SIG-M5 (cell line): ENCODE data around the gene NR1H2.
"Not testable (repeated sequence)": the region's sequence is repeated elsewhere in the genome, so short reads cannot be mapped to it uniquely, and the experiment has no call there.

Experiments used
- DNase-seq: peaks from one replicate; lab custom pipeline; 2025; lab: John Stamatoyannopoulos, UW

NR1H2 gene

DNA sequence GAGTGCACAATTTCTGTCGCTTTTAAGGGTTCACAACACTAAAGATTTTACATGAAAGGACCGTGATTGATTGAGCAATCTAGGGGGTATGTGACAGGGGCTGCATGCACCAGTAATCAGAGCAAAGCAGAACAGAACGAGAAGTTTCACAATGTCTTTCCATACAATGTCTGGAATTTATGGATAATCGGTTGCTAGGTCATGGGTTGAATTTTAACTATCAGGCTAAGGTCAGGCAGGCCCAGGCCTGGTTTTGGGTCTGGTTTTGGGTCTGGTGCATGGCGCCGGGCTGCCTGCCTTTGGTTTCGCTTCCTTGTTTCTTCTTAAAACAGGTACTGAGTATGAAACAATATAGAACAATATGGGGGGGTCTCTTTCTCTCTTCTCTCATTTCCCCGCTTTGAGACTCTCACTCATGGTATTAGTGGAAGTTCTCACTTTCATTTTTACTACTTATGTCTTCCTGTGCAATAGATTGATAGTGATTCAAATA, 29.1 kb upstream of the NR1H2 start:
- DNase-seq = not testable (repeated sequence)

DNA sequence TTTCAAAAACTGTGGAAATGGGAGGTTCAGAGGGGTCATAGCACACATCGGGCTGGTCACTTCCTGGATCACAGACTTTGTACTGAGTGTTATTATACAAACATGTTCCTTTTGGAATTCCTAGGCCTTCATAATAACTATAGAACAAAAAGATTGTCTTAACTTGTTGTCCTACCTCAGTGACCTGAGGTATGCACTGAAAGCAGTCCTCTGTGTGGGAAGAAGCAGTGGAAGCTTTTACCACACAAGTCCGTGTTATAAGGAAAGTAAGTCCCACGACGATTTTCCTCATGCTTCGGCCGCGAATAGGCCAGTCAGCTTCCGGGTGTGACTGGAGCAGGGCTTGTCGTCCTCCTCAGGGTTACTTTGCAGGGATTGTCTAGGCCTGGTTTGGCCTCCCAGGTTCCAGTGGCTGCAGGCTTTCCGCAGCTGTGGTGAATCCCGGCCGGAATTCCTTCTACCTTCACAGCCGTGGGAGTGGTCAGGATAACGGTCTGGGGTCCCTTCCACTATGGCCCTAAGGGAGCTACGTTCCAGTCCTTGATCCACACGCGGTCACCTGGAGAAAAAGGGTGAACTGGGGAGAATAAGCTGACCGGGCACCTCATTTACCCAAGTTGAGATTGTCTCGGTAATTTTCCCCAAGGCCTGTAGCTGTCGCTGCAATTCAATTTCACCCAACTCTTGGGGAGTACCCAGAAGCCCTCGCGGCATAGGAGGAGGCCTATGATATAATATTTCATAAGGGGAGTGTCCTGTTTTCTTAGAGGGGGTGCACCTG, 26.8 kb upstream of the NR1H2 start:
- DNase-seq = no peak

DNA sequence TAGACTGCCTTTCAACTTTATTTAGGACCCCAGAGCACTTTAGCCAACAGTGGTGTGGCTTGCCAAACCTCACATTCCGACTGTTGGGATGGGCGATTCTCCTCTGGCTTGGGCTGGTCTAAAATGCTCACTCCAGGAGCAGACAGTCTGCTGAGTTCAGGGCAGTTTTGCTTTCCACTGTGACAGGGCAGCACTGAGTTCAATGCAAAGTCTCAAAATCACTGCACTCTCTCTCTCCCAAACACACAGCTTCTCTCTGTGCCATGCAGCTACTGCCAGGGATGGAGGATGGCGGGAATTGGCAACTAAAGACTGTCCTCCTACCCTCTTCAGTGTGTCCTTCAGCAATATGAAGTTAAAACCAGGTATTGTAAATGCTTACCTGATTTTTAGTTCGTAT, 24.0 kb upstream of the NR1H2 start:
- no peak for DNase-seq

DNA sequence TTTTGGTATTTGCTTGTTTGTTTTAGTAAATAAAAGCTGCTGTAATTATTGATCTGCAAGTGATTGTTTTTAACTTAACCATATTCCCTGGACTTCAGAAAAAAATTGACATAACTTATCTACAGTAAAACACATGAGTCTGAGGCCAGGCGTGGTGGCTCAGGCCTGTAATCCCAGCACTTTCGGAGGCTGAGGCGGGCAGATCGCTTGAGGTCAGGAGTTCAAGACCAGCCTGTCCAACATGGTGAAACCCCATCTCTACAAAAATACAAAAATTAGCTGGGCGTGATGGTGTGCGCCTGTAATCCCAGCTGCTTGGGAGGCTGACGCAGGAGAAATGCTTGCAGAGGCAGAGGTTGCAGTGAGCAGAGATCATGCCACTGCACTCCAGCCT, 22.8 kb upstream of the NR1H2 start:
- not testable (repeated sequence) for DNase-seq

DNA sequence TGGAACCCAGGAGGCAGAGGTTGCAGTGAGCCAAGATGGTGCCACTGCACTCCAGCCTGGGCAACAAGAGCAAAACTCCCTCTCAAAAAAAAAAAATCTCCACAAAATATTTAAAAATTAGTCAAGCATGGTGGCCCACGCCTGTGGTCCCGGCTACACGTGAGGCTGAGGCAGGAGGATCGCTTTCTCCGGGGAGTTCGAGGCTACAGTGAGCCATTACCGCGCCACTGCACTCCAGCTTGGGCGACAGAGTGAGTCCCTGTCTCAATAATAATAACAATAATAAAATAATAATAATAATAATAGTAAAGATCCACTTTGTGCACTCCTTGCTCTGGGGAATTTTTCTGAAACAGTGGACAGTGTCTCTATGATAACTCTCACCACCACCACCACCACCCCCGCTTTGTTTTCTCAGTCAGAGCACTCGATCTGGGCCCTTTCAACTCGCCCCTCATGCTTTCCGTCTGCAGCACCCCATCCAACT, 19.5 kb upstream of the NR1H2 start:
- no peak for DNase-seq

DNA sequence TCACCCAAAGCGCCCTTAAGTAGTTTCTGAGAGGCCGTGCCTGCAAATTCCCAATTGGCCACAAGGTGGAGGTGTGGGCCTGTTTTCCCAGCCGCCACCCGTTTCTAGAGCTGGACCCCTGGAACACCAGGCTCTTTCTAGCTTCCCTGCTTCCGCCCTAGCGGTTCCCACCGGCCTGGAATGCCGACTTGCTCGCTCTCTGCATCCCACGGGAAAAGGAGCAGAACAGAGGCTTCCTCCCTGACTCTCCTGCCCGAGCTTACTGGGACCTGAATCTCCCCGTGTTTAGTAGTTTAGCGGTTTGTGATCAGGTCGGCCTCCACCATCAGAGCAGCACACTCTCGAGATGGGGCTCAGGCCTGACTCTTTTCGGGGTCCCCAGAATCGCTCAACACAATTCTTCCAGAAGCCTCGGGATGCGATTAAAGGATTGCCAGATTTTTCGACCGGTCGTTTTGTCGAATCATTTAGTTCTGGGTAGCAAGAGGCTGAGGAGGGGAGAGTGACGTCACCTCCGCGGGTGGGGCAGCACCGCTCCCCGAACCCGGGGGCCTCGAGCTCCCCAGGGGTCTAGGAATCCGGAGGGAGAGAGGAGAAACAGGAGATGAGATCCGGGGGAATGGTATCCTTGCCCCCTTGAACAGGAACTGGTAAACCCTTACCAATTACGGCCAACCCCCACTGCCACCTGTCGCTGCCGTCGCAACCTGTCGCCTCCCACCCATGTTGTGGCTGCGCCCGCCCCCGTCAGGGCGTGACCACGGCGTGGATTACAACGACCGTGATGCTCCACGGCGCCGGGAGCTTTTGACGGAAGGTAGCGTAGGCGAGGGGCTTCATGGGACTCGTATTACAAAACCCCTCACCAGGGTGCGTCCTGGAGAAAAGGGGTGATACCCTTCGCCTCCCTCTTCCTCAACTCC, 18.8 kb upstream of the NR1H2 start:
- DNase-seq = no peak

DNA sequence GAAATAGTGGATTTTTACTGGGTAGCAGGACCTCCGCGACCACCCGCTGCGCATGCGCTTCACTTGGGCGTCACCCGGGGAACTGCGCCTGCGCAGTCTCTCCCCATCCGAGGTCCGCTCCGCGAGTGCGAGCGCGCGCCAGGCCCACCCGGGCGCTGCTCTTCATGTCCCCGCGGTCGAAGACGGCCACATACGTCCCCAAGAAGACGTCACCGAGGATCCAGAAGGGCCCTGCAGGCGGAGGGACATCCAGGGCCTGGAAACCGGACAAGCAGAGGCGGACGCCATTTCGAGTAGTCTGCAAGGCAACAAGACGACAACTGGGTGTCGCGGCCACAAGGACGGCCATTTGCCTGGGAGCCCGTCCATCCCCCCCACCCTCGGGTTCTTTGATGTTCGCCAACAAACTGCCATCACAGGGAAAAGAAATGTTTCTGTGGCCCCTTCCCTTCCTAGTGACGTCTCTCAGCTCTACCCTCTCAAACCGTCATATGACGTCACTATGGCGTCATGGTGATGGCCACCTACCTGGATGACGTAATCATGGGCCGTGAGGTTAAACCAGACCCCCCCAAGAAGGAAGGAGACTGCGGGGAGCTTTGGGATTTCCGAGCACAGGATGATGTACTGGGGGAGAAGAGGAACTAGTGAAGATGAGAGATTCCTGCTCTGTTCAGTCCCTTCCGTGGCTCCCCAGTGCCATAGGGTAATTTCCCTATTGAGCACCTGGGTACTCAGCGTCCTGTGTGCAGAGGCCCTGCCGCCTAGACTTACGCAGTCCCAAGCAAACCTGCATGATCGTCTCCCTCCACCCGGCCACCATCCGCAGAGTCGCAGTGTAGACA, 17.6 kb upstream of the NR1H2 start:
- DNase-seq = no peak

DNA sequence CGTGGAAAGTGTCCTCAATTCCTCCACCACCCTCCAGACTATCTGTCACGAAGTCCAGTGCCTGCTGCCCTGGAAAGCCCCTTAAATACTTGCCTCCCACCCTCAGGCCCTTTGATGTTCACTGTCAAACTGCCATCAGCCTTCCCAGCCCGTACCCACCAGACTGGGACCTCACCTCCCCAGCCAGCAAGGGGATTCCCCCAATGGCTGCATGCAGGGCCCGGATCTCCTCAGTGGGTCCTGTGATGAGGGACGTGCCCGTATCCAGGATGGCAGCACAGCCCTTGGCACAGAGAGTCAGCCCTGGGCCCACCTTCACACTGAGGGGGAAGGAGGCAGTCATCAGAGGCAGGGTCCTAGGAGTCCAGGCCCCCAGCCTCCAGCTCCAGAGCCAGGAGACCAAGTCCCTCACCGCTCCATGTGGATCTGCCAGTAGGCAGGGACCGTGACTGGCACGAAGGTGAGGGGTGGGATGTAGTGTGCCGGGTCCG, 16.9 kb upstream of the NR1H2 start:
- DNase-seq = no peak

DNA sequence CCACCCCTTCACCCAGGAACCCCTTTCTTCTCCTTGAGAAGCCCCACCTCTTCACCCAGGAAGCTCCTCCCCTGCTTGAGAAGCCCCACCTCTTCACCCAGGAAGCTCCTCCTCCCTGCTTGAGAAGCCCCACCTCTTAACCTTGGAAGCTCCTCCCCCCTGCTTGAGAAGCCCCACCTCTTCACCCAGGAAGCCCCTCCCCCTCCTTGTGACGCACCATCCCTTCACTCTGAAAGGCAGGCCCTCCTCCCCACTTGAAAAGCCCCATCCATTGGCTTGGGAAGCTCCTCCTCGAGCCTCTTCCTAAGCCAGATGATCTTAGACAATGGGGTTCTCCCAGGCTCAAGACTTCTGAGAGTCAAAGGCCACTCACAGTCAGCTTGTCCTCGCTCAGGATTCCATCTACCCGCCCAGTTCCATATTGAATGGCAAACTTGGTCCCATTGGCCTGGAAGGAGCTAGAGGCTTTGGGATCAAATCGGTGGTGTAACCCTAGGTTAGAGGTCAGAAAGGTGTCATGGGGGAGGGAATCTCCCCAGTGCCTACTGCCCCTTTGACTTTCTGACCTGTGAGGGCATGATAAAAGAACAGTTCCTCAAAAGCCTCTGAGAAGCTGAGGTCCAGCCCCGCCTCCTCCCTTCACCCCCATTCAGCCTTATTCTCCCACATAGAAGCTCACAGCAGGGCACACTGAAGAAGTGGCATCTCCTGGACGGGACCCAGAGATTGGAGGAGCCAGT, 14.8 kb upstream of the NR1H2 start:
- DNase-seq = no peak

DNA sequence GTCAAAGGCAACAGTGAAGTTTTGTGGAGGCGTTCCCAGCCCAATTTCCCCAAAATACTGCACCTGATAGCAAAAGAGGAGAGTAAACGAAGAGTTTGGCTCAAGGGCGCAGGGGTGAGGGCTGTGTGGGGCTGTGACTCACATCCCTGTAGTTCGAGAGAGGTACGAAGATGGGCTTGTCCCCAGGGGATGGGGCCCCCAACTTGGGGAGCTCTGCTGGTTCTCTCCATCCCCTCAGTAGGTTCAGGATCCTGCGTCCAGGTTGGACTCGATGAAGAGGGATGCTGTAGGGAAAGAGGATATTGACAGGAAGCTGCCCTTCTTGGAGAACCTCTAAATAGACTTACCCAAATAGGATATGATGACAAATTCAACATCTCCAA, 14.2 kb upstream of the NR1H2 start:
- no peak for DNase-seq

DNA sequence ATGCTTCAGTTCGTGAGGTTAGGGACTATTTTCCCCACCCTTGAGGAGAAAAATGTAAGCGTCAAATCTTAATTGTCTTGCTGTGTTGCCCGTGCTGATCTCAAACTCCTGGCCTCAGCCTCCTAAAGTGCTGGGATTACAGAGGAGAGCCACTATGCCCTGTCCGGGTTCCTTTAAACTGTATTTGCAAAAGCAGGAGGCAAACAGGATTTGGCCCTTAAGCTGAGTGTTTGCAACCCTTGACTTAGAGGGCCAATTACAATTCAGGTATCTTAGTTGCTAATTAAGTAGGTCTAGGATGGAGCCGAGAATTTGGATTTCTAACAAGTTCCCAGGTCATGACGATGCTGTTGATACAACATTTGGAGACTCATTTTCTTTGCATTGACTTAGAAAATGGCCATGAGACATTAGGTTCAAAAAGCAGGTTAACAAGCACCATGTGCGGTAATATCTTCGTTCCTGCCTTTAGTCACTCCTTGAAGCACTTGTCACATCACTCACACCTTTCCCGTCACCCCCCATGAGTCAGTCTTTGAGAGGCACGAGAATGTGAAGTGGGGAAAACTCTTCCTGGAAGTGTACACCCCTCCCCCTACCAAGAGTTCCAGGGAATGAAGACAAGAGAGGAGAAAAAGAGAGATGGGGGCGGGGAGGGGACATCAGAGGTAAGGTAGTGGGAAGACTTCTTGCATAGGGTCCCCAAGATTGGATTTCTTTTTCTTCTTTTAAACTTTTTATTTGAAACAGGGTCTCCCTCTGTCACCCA, 13.4 kb upstream of the NR1H2 start:
- DNase-seq = no peak

DNA sequence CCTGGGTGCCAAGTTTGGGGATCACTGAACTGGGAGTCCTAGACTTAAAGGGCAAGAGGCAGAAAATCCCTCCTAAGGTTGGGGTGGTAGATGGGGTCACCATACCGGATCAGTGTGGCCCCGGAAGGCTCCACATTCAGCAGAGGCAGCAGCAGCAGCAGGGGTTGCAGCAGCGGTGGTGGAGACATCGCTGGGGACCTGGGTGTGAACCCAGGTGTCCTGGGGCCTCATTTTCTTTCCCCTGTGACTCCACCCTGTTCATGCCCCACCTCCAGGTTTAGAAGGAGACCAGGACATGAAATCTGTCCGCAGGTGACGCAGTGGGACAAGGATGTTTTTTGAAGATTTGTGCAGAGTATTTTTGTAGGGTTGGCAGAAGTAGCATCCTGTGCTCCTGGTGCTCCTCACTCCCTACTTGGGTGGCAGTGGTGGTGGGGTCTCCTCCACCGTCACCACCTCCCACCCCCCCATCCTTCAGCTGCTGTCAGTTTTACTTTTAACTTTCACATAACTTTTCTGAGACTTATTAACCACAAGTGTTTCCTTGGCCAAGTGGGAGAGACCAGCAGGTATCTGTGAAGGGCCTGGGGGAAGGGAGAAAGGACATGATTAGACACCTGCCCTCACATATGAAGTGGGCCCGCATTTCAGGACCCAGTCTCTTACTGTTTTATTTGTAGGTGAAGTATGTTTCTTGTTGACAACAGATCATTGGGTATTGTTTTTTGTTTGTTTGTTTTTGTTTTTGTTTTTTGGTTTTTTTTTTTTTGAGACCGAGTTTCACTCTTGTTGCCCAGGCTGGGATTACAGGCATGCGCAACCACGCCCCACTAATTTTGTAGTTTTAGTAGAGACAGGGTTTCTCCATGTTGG, 10.6 kb upstream of the NR1H2 start, which contains the start of gene NAPSA:
NAPSA (minus strand) TSS at position 206 of the 873 bp plus-strand sequence; CDS start at position 188, 18 bp downstream.
- no peak for DNase-seq

DNA sequence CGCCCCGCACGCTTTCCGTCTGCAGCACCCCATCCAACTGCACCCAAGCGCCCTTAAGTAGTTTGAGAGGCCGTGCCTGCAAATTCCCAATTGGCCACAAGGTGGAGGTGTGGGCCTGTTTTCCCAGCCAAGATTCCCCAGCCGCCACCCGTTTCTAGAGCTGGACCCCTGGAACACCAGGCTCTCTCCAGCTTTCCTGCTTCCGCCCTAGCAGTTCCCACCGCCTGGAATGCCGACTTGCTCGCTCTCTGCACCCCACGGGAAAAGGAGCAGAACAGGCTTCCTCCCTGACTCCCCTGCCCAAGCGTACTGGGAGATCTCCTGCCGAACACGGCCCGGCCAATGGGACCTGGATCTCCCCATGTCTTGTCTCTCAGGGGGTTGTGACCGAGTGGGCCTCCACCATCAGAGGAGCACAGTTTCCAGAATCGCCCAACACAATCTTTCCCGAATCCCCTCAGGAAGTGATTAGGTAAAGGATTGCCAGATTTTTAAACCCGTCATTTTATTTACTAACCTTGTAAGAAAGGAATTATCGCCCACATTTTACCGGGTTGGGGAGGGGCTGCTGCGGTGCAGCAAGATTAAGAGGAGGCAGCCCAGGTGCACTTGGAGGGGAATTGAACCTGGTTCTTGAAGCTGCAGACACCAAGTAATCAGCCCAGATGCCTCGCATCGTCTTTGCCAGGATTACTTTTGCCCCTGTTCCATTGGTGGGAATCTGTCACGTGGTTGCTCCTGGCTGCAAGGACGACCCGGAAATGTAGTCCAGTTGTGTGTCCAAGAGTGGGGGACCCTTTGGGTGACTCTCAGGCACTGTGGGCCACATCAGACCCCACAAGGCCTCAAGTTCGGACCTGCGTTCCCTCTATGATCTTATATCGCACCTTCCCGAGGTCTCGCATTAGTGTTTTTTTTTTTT, 7.3 kb upstream of the NR1H2 start:
- DNase-seq = no peak

DNA sequence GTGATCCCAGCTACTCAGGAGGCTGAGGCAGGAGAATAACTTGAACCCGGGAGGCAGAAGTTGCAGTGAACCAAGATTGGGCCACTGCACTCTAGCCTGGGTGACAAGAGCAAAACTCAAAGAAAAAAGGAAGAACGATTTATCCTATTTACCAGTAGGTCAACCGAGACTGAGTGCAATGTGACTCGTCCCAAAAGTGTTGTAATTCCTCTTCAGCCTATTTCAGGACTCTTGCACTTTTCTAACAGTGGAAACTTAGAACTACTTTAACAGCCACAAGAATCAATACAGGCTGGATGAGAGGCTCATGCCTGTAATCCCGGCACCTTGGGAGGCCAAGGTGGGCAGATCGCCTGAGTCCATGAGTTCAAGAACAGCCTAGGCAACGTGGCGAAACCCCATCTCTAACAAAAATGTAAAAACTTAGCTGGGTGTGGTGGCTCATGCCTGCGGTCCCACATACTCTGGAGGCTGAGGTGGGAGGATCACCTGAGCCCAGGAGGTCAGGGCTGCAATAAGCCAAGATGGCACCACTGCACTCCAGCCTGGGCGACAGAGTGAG, 4.3 kb upstream of the NR1H2 start:
- DNase-seq = no peak

DNA sequence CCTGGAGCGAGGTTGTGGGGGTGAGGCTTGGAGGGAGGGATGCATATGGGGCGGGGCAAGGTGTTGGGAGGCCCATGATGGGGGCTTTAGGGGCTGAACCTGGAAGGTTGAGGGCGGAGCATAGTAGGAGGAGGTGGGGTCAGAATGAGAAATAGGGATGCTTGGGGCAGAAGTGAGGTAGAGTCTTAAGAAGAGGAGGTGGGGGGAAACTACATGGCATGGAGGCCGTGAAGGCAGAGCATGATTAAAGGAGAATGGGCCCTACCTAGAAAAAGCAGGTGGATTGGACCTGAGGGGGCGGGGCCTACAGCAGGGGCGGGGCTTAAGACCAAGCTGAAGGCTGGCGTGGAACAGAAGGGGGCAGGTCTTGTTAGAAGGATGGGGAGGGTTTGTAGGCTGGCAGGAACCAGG, 799 bp downstream of the NR1H2 start:
- no peak for DNase-seq

DNA sequence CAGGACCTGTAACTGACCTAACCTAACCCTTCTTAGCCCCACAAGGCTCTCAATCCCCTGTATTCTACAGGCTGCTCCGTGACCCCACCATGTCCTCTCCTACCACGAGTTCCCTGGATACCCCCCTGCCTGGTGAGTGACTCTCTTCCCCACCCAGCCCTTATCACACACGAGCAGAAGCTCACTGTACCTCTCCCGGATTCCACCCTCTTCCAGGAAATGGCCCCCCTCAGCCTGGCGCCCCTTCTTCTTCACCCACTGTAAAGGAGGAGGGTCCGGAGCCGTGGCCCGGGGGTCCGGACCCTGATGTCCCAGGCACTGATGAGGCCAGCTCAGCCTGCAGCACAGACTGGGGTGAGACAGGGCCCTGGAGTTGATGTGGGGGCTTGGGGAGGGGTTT, 1.3 kb downstream of the NR1H2 start:
- DNase-seq = no peak

DNA sequence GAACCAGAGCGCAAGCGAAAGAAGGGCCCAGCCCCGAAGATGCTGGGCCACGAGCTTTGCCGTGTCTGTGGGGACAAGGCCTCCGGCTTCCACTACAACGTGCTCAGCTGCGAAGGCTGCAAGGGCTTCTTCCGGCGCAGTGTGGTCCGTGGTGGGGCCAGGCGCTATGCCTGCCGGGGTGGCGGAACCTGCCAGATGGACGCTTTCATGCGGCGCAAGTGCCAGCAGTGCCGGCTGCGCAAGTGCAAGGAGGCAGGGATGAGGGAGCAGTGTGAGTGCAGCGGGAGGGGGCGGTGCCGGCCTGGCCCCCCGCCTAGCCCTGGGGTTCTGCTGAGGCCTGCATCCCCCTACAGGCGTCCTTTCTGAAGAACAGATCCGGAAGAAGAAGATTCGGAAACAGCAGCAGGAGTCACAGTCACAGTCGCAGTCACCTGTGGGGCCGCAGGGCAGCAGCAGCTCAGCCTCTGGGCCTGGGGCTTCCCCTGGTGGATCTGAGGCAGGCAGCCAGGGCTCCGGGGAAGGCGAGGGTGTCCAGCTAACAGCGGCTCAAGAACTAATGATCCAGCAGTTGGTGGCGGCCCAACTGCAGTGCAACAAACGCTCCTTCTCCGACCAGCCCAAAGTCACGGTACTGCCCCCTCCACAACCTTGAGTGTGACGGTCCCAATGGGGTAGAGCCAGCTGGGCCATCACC, 2.1 kb downstream of the NR1H2 start:
- no peak for DNase-seq
